Activated CD4-positive, alpha-beta T cell treated with anti-CD3 and anti-CD28 coated beads for 36 hours (primary cell): ENCODE measurements around the gene CST6. TPM values are rescaled to one million over a fixed set of nuclear protein-coding genes. Genes with fewer than 3 reads are reported as not detected.

ENCODE experiments used
- total RNA-seq, 2 experiments: library from RNA; stranded (reverse); gene quantifications; one replicate each; pipeline ENCODE4 v1.2.3, GENCODE V29; 2021

CST6 gene
- total RNA-seq, 2 experiments from 2014 or later, result not detected

Other genes starting within 250 kb of the CST6 start
- 10 to 100 TPM; 11.7 to 14.4 TPM for gene AP5B1, start 231.0 kb upstream of the CST6 start, total RNA-seq
- under 1 TPM; 0.09 to 0.19 TPM for gene OVOL1, start 224.9 kb upstream of the CST6 start, total RNA-seq
- 1 to 10 TPM; 2.9 to 3.0 TPM for gene SNX32, start 178.0 kb upstream of the CST6 start, total RNA-seq
- gene CFL1, start 153.8 kb upstream of the CST6 start, total RNA-seq, result 1,000 to 10,000 TPM in 1 of 2 experiments, 100 to 1,000 TPM in 1; 888 to 1,074 TPM
- gene MUS81, start 151.6 kb upstream of the CST6 start, total RNA-seq, result 10 to 100 TPM; 59.2 to 67.8 TPM
- gene EFEMP2, start 139.2 kb upstream of the CST6 start, total RNA-seq, result 10 to 100 TPM; 20.2 to 23.4 TPM
- 1 to 10 TPM; 1.7 TPM for gene CTSW, start 132.2 kb upstream of the CST6 start, total RNA-seq
- 100 to 1,000 TPM in 1 of 2 experiments, 10 to 100 TPM in 1; 95.4 to 121 TPM for gene FIBP, start 123.5 kb upstream of the CST6 start, total RNA-seq
- 10 to 100 TPM; 25.5 to 45.0 TPM for gene CCDC85B, start 121.3 kb upstream of the CST6 start, total RNA-seq
- gene FOSL1, start 111.6 kb upstream of the CST6 start, total RNA-seq, result 10 to 100 TPM; 11.1 to 11.3 TPM
- gene C11orf68, start 92.9 kb upstream of the CST6 start, total RNA-seq, result 10 to 100 TPM; 21.4 to 22.9 TPM
- gene DRAP1, start 92.6 kb upstream of the CST6 start, total RNA-seq, result 100 to 1,000 TPM; 111 to 158 TPM
- not detected for gene TSGA10IP, start 66.5 kb upstream of the CST6 start, total RNA-seq
- gene SART1, start 50.3 kb upstream of the CST6 start, total RNA-seq, result 10 to 100 TPM; 54.7 to 84.5 TPM
- gene EIF1AD, start 9.9 kb upstream of the CST6 start, total RNA-seq, result 10 to 100 TPM; 45.1 to 52.2 TPM
- gene BANF1, start 9.5 kb upstream of the CST6 start, total RNA-seq, result 100 to 1,000 TPM; 233 to 293 TPM
- not detected for gene CATSPER1, start 14.5 kb downstream of the CST6 start, total RNA-seq
- gene GAL3ST3, start 37.2 kb downstream of the CST6 start, total RNA-seq, result under 1 TPM; 0.51 to 0.69 TPM
- gene SF3B2, start 40.4 kb downstream of the CST6 start, total RNA-seq, result 100 to 1,000 TPM; 265 to 270 TPM
- 10 to 100 TPM; 76.6 to 90.7 TPM for gene PACS1, start 58.3 kb downstream of the CST6 start, total RNA-seq
- 10 to 100 TPM; 28.2 to 29.4 TPM for gene KLC2, start 245.7 kb downstream of the CST6 start, total RNA-seq